SH-SY5Y (cell line): ENCODE results near the gene CEBPG.

Source experiments
- GATA2 ChIP-seq: IDR thresholded peaks from 2 replicates; pipeline ENCODE4 v1.6.1; 2011; ENCODE audit warnings: mild to moderate bottlenecking, low read depth, low read length
- GATA3 ChIP-seq: IDR thresholded peaks from 2 replicates; pipeline ENCODE4 v1.6.1; 2011; ENCODE audit warnings: low read depth, mild to moderate bottlenecking, low read length, moderate library complexity

DNA sequence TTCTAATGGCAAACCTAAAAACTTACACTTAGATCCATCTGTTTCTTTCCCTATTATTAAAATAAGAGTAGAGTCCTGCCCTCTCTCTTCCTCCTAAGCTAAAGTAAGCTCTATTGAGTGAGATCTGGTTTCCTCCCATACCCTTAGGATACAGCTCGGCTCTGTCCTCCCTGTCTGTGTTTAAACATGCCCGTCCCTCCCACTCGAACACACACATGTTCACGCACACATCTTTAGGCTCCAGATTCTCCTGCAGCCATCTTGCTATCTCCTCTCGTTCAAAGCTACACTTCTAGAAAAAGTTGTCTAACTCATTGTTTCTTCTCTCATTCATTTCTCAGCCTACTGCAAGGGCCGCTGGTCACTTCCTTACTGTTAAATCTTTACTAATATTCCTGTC lies 15.1 kb upstream of the CEBPG start:
- TF ChIP-seq GATA2 (no peak), GATA3 (no peak)
